Lower leg skin (tissue), 3 donors: ENCODE results near the gene SLIT3.

Source experiments
- POLR2A ChIP-seq, 2 donors: fragments of 450-650 bp; IDR thresholded peaks; one replicate each; pipeline ENCODE4 v1.6.1; 2016 to 2017; ENCODE audit warnings: antibody characterized with exemption in 2 of 2, mild to moderate bottlenecking in 1 of 2, moderate library complexity in 1 of 2
- TF ChIP-seq, protein P1 (sequence below), 3 donors: fragments of 450-650 bp; IDR thresholded peaks; one replicate each; pipeline ENCODE4 v1.5.1; 2016; ENCODE audit warnings: antibody characterized with exemption in 3 of 3, mild to moderate bottlenecking in 3 of 3, moderate library complexity in 2 of 3

DNA sequence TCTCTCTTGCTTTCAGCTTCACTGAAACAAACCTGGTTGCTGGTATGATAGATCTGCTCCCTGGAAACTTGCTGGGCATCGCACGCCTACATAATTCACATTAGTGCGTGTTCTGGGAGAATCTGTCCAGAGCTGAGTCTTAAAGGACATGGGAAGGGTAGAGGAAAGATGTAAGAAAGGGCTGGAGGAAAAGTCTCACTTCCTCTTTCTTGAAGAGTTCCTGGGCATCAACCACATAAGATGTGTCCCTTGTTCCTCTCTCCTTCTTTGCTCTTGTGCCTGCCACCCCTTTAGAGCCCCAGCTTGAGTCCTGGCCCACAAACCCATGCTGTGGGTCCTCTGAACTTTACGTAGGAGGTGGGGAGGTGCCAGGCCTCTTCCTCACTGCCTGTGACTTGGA is 516.5 kb downstream of the SLIT3 start:
- TF ChIP-seq, protein P1, sequence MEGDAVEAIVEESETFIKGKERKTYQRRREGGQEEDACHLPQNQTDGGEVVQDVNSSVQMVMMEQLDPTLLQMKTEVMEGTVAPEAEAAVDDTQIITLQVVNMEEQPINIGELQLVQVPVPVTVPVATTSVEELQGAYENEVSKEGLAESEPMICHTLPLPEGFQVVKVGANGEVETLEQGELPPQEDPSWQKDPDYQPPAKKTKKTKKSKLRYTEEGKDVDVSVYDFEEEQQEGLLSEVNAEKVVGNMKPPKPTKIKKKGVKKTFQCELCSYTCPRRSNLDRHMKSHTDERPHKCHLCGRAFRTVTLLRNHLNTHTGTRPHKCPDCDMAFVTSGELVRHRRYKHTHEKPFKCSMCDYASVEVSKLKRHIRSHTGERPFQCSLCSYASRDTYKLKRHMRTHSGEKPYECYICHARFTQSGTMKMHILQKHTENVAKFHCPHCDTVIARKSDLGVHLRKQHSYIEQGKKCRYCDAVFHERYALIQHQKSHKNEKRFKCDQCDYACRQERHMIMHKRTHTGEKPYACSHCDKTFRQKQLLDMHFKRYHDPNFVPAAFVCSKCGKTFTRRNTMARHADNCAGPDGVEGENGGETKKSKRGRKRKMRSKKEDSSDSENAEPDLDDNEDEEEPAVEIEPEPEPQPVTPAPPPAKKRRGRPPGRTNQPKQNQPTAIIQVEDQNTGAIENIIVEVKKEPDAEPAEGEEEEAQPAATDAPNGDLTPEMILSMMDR (IDR thresholded peaks at IDR 0.05) = no peak
- no peak for TF ChIP-seq POLR2A (IDR thresholded peaks at IDR 0.05)
